Gastrocnemius medialis (tissue), 4 donors: ENCODE results near the gene ARSG.

Source experiments
- POLR2A ChIP-seq, 2 donors: fragments of 450-650 bp; IDR thresholded peaks; one replicate each; pipeline ENCODE4 v1.6.1; 2017; ENCODE audit warnings: antibody characterized with exemption in 2 of 2, mild to moderate bottlenecking in 2 of 2, moderate library complexity in 2 of 2
- TF ChIP-seq, protein P1 (sequence below), 5 experiments: fragments of 450-650 bp in 3 of 5; fragments of 200-600 bp in 2 of 5; sonication (generic) in 2 of 5; IDR thresholded peaks in 4 of 5; conservative IDR thresholded peaks in 1 of 5; 1 replicate in 4 of 5; 2 replicates in 1 of 5; pipeline ENCODE4 v1.5.1; 2016 to 2019; ENCODE audit warnings: antibody characterized with exemption in 5 of 5, mild to moderate bottlenecking in 3 of 5, moderate library complexity in 3 of 5

DNA sequence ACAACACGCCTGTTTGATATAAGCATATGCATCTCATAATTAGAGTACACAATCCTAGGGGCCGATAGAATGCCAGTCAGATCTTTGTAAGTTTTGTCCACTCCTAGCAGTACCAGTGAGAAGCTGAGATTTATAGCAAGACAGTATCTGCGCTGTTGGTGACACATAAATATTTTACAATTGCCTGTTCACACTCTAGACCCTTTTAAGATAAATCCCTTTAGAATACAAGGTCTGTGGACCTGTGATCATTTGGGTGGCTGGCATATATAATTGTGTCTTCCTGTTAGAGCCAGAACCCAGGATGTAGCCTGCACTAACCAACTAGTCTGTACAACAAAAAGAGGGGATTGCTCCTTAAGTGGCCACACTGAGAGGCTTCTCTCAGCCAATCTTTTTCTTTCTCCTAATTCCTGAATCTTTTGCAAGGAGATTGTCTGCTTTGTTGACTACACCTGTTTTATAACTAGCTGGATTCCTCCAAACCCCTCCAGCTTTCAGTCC is 91.3 kb downstream of the ARSG start:
- TF ChIP-seq, protein P1, sequence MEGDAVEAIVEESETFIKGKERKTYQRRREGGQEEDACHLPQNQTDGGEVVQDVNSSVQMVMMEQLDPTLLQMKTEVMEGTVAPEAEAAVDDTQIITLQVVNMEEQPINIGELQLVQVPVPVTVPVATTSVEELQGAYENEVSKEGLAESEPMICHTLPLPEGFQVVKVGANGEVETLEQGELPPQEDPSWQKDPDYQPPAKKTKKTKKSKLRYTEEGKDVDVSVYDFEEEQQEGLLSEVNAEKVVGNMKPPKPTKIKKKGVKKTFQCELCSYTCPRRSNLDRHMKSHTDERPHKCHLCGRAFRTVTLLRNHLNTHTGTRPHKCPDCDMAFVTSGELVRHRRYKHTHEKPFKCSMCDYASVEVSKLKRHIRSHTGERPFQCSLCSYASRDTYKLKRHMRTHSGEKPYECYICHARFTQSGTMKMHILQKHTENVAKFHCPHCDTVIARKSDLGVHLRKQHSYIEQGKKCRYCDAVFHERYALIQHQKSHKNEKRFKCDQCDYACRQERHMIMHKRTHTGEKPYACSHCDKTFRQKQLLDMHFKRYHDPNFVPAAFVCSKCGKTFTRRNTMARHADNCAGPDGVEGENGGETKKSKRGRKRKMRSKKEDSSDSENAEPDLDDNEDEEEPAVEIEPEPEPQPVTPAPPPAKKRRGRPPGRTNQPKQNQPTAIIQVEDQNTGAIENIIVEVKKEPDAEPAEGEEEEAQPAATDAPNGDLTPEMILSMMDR (IDR thresholded peaks at IDR 0.05 in 4 of 5, conservative IDR thresholded peaks at IDR 0.05 in 1 of 5) = no peak
- TF ChIP-seq POLR2A (IDR thresholded peaks at IDR 0.05) = no peak
